Stimulated activated CD4-positive, alpha-beta T cell treated with anti-CD3 and anti-CD28 coated beads, TNF-alpha, amount 100 ng/mL, for 1 hour (primary cell): Measurements from ENCODE around the gene UVSSA.
"Not testable (repeated sequence)": the region's sequence is repeated elsewhere in the genome, so short reads cannot be mapped to it uniquely, and the experiment has no call there.

Experiments
- DNase-seq, 3 donors: peaks; one replicate each; pipeline ENCODE4 v3.0.0-alpha.2; 2020; ENCODE audit warnings: low read depth in 3 of 3, low spot score in 1 of 3

Gene UVSSA

DNA sequence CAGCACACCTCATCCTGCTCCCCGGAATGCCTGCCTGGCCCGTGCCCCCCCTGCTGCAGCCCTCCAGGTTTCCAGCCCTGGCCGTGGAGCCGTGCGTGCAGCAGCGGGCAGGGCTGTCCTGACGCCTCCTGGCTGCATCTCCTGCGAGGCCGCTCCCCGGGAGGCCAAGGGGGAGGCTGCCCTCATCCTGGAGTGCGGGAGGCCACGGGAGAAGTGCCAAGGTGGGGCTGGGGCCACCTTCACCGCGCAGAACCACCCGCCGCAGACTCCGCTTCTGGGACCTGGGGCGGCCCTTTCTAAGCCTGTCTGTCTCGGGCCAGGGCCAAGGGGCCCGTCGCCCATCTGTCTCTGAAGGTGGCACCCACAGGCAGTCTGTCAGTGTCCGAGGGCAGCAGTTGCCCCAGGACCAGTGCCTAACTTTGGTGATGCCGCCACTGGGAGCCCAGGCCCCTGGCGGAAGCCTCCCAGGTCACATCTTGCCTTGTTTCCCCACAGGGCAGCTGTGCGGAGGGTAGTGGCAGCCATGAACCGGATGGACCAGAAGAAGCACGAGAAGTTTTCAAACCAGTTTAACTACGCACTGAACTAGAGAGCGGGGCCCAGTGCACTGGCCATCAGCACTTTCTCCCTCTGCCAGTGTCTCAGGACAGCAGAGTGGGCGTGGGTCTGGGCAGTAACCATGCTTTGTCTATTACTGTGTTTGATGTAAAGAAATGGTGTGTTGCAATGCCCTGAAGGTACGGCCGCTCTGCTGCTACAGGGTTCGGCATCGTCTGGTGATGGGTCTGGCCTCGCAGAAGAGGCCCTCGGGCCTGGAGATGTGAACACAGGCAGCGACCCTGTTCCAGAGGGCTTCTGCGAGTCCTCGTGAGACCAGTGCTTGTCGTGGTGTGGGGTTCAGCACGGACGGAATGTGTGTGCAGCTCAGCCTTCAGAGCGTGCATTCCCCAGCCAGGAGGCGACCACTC, 38.6 kb downstream of the UVSSA start:
- no peak for DNase-seq

- not testable (repeated sequence) for DNase-seq
Observed at GRCh38 chr4:1393363-1393762, 46.4 kb downstream of the UVSSA start.

DNA sequence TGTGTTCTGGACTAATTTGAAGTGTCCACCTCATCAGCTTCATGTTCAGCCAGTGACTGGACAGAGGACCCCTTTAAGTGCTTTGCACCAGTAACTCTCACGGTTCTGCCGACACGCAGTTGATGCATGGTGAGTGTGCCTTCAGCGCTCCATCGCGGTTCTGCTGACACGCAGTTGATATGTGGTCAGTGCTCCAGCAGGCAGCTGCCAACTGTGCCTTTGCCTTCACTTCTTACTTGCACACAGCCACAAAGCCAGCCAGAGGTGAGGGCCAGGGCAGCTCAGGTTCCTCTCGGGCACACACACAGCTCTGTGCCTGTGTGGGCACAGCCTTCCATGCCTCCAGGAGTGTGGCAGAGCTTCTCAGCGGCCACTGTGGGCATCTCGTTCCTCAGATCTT, 46.9 kb downstream of the UVSSA start:
- no peak for DNase-seq

GRCh38 chr4:1394554-1395388, 47.8 kb downstream of the UVSSA start:
- not testable (repeated sequence) for DNase-seq

DNA sequence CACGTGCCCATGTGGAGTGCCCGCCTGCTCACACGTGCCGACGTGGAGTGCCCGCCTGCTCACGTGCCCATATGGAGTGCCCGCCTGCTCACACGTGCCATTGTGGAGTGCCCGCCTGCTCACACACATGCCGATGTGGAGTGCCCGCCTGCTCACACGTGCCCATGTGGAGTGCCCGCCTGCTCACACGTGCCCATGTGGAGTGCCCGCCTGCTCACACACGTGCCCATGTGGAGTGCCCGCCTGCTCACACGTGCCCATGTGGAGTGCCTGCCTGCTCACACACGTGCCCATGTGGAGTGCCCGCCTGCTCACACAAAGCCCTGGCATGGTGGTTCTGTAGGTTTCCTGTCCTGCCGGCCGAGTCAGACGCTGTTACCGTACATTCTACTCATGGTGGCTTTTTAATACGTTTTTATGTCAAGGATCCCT, 48.4 kb downstream of the UVSSA start:
- not testable (repeated sequence) for DNase-seq

- no peak for DNase-seq
Observed at GRCh38 chr4:1395941-1396805, 49.2 kb downstream of the UVSSA start.

GRCh38 chr4:1396806-1397455, 49.9 kb downstream of the UVSSA start:
- no peak for DNase-seq

DNA sequence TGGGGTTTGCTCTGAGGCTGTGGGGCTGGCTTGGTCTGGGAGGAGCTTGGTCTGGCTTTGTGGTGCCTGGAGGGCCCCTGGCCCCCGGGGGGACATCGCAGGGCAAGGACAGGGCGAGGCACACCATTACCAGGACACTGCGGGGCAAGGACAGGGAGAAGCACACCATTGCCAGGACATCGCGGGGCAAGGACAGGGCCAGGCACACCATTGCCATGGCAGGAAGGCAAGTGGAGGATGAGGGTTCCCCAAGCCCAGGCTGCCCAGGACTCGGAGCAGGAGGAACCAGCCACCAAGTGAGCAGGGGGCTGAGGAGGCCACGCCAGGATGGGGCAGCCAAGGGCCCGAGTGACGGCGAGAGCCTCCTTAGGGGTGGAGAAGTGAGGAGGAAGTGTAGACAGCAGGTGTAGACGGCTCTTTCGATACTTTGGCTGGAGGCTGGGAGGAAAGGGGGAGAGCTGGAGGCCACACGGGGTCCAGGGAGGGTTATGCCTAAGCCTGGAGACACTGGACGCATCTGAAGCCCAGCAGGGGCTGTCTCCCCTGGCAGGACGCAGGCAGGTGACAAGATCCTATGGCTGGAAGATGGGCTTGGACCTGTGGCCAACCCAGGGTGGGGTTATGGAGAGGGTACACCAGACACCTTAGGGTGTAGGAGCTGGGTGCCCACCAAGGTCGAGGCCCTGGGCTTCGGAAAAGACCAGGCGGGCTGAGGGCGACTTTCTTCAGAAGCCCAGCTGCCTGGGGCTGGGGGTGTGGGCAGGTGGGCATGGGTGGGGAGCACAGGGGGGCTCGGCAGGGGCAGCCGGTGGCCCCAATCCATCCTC, 51.9 kb downstream of the UVSSA start:
- no peak for DNase-seq

DNA sequence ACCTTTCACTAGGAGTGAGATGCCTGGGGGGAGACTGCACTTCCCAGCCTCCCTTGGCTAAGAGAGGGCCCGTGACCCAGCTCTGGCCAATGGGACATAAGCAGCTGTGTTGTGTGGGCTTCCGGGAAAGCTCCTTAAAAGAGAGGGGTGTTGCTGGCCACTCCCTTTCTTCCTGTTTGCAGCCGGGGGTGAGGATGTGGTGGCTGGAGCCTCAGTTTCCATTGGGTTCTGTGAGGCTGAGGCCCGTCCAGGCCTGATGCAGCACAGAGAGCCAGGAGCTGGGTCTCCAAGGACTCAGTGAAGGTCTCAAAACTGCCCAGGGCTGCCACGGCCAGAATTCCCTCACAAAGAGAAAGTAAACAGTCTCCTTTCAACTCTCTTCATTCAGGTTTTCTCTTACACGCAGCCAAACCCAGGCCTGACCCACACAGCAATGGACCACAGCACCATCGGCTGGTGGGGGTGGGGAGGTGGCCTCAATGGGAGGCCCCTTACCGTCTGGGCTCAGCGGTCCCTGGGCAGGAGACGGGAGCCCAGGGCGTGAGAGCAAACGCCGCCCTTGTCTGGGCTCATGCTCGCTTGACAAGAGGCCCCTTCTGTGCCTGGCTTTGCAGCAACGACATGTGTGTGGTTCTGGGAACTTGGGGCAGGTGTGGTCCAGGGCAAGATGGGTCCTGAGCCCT, 52.6 kb downstream of the UVSSA start:
- no peak for DNase-seq

DNA sequence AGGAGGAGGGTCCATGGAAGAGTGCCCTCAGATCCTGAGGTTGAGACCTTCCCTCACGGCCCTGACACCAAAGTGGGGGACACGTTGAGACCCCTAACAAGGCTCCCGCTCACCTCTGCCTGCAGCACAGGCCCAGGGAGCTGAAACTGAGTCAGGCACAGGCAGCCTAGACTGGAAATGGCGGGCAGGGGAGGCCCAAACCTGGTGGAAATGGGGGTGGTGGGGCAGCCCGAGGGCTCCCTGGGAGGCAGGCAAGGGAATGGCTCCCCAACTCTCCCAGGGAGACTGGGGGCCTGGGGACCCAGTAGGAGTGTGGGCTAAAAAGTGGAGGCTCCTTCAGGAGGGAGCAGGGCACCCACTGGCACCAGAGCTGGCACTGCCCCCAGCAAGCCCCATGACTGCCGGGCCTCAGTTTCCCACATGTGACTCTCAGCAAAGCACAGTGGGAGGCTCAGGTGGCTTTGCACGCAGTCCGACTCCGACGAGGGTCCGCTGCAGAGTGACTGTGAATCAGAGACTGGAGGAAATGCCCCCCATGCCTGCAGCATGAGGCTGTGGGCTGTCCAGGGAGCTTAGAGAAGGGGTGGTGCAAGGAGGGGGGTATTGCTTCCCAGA, 53.3 kb downstream of the UVSSA start:
- no peak for DNase-seq

DNA sequence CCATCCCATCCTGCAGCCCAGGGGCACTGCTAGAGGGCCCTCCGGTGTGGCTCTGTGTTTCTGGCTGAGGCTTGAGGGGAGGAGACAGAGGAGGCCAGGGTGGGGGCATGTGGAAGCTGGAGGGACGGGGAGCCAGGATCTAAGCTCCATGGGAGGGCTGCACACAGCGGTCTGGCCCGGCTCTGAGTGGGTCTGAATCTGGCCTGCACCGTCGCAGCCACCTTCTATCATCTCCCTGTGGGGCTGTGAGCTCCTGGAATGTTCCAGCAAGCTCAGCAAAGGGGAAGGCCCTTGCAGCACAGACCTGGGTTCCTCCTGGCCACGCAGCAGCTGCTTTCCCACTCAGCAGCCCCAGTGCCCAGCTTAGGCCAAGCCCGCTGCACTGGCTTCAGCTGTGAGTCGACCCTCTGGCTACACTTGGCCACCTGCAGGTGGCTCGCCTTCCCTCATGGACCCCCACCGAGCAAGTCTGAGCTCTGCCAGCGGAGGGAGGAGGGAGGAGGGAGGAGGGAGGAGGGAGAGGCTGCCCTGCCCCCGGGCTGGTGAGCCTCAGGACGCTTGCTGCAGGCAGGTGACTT, 53.9 kb downstream of the UVSSA start:
- DNase-seq = no peak

DNA sequence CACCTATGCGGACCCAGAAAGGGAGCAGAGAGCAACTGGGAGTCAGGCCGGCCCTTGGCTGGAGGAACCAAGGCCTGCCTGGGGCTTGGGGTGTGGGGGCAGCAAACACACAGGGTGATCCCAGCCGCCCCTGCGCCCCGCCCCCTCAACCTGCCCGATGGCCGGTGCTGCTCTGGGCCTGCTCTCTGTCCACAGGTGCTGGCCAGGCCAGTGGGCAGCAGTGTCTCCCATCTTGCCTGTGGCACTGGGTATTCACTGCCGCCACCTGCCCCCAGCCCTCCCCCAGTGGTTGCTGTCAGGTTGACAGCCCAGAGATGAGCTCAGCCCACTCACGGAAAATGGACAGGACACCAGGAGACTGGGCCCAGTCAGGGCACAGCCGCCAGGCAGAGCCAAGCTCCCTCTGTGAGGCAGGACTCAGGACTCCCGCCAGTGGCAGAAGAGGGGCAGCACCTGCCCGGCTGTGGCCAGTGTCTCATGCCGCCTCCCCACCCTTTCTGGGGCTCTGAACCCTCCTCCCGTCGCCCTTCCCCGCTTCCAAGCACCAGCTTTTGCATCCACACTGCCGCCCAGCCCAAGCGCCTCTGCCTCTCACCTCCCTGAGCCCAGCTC, 54.5 kb downstream of the UVSSA start:
- no peak for DNase-seq

- DNase-seq = no peak
Observed at GRCh38 chr4:1402021-1402515, 55.1 kb downstream of the UVSSA start.

DNA sequence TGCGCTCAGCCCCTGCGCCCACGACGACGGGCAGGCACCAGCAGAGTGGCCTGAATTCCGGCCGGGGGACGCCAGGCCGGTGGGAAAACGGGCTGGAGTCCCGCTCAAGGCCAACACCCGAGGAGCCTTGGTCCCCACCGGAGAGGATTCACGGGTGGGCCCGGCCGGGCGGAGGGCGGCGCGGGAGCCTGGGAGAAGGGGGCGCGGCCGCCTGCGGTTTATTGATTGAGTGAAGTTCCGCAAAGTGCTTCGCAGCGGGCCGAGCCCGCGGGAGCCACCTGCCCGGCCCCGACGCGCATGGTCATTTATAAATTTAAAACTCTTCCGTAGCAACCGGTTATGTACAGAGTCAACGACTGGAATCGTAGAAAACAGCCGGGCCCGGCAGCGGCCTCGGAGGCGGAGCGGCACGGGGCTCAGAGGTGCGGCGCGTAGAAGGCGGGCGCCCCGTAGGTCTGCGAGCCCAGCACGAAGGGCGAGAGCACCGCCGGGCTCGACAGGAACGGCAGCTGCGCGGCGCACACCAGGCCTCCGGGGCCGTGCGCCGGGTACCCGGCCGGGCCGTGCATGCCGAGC, 55.6 kb downstream of the UVSSA start:
- no peak for DNase-seq

DNA sequence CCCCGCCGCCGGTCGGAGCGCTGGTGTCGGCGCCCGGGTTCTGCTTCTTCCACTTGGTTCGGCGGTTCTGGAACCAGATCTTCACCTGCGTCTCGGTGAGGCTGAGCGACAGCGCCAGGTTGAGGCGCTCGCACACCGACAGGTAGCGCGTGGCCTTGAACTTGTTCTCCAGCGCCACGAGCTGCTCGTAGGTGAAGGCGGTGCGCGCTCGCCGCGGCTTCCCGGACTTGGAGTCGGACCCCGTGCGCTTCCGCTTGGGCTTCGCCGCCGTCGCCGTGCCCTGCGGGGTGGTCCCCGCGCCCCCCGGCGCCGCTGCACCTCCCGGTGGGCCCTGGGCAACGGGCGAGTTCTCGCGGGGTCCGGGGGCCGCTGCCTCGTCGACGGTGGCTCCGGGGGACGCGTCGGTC, 56.2 kb downstream of the UVSSA start:
- no peak for DNase-seq

DNA sequence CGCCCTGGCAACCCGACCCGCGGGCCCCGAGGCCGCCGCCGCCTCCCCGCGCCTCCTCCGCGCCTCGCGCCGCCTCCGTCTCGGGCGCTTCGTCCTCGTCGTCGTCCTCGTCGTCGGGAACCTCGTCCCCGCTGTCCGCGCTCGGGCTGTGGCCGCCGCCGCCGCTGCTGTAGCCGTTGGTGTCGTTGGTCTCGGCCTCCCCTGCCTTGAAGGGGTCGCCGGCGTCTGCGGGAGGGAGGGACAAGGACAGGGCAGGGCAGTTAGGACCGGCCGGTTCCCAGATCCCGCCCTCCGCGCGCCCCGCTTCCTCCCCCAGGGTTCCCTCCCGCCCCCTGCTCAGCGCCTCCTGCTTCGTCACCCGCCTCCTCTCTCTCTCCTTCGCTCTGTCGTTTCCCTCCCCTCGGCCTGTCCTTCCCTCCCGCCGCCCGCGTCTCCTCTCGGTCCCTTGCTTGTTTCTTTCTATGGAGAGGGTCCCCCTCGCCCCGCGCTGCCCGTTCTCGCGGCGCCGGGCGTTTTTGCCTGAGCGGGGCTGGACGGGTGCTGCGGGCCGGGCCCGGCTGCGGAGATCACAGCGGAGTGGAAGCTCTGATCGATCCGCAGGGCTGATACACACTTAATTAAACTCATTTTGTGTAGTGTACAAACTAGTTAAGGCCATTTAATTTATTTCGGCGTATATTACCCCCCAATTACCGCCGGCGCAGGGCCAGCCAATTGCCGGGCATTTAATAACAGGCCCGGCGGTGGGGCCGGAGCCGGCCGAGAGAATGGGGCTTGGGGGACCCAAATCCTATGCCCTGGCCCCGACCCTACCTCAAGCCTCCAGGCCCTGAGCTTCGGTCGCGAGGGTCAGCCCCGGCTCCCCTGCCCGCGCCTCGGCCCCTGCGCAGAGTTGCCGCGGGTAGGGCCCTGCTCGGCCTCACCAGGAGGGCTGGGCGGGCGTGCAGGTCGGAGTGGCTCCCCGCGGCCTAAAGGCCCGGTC, 56.9 kb downstream of the UVSSA start:
- DNase-seq = no peak
